ENCODE measurements around the gene ZNF462. TPM values are rescaled to one million over a fixed set of nuclear protein-coding genes. Genes with fewer than 3 reads are reported as not detected.

Gene ZNF462
- 8.6 and 13.2 TPM in 2 replicates for total RNA-seq

DNA sequence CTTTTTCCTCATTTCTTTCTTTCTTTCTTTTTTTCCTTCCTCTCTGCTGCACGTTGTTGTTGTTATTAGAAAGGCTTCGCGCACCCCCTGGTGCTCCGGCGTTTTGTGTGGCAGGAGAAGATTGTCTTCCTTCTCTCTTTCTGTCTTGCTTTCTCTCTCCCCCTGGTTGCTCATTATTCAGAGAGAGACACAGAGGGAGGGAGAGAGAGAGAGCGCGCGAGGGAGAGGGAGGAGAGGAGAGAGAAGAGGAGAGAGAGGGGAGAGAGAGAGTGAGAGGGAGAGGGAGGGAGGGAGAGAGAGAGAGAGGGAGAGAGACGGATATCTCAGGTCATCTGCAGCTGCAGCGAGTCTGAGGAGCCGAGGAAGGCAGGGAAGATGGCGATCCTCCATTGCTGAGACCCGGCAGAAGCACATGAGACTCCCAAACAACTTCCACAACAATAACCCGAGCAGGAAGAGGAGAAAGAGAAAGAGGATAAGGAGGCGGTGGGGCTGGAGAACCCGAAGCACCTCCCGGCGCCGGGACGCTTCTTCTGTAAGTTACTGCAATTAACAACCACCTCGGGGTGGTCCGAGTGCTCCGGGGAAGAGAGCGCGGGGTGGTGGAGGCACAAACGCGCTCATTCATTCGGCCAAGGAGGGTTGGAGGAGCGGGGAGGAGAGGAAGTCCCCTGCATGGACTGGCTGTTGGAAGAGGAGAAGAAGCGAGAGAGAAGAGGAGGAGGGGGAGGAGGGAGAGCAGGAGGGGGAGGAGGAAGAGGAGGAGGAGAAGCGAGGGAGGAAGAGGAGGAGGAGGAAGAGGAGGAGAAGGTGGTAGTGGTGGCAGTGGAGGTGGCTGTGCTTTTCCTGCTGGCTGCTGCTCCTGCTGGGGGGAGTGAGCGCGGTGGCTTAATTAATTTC is at the start of gene ZNF462:
TSS of gene ZNF462 (plus strand) at position 346 of the 900 bp plus-strand sequence. CDS start 60,218 bp downstream, outside the sequence.

